Right cardiac atrium (tissue), 5 donors: ENCODE results near the gene PKNOX2. TPM values are rescaled to one million over a fixed set of nuclear protein-coding genes. Genes with fewer than 3 reads are reported as not detected.

Experiments used
- ATAC-seq, 2 donors: fragments of 200-7000 bp; cut with Tn5 transposase; one replicate each; pipeline versions ENCODE4 v1.8.0 to v1.9.1; 2020; ENCODE audit warnings: moderate library complexity in 2 of 2, mild to moderate bottlenecking in 1 of 2
- DNase-seq, 3 donors: peaks; one replicate each; pipeline ENCODE4 v3.0.0-alpha.2; 2020
- H3K27ac ChIP-seq: one replicate; pipeline ENCODE4 v1.5.1; 2013; ENCODE audit warnings: mild to moderate bottlenecking, low read length, control low read depth, moderate library complexity
- H3K27me3 ChIP-seq: one replicate; pipeline ENCODE4 v1.6.1; 2013; ENCODE audit not compliant: control insufficient read depth, insufficient read depth
- H3K4me1 ChIP-seq: one replicate; pipeline ENCODE4 v1.6.1; 2013; ENCODE audit warnings: low read length; ENCODE audit not compliant: control insufficient read depth, insufficient read depth
- H3K4me3 ChIP-seq: one replicate; pipeline ENCODE4 v1.5.1; 2013; ENCODE audit warnings: low read length, control low read depth
- H3K9me3 ChIP-seq: one replicate; pipeline ENCODE4 v1.6.1; 2013; ENCODE audit warnings: low read length; ENCODE audit not compliant: control insufficient read depth
- WGBS: extraction: QIAGEN DNeasy Blood & Tissue Kit; methylation state at CpG from one replicate; pipeline ENCODE4 v1.1.7; 2013; 5-methylcytosine and 5-hydroxymethylcytosine counted together
- intact Hi-C, 4 donors: fragments of 100-400 bp; cut with DNase I; formaldehyde crosslinking; loops; one replicate each; pipeline versions ENCODE4 v1.11.0 to v1.14.0; 2022 to 2023
- polyA plus RNA-seq: library from polyadenylated mRNA; stranded (reverse); fragments of 200-250 nt; gene quantifications from one replicate; pipeline ENCODE4 v1.2.3, GENCODE V29; 2013
- total RNA-seq, 4 donors: library from RNA; stranded (reverse); fragmentation: NEBNext Ultra II Directional; extraction: Animal tissue kit (Norgen Biotek cat#: 25700); gene quantifications; one replicate each; pipeline ENCODE4 v1.2.1, GENCODE V29; 2021
- donor health status: healthy with polysubstance abuse.
- donor health status: DM: no; HTN: yes; CAD: no.
- donor health status: DM: no; HTN: no; CAD: no.
- donor health status: DM: no; HTN: yes; CAD: no; lungs with severe emphysema.
- donor health status: DM: yes; HTN: yes; CAD: no.

PKNOX2 gene
- total and polyA plus RNA-seq, 5 donors, result 8.1 to 20.2 (median 17.6) TPM

- Histone ChIP-seq H3K27me3 (no peaks in the 10 kb centered on the region), H3K4me3 (no peak overlapping the region), H3K4me1 (peaks cover 3% of the 10 kb centered on the region), H3K27ac (no peak overlapping the region), H3K9me3 (no peaks in the 10 kb centered on the region)
- 94% methylated on average over 8 of the region's 8 CpGs for WGBS
- intact Hi-C loops, result no loop called here
- ATAC-seq (no peak), DNase-seq (no peak)
These were observed 38.4 kb downstream of the PKNOX2 start for GRCh38 chr11:125202977-125203376.

- no peak for ATAC-seq
- WGBS, result 0% methylated on average over 1 of the region's 1 CpG
- no peak for DNase-seq
- Histone ChIP-seq H3K27ac (no peak overlapping the region), H3K27me3 (no peaks in the 10 kb centered on the region), H3K9me3 (no peaks in the 10 kb centered on the region), H3K4me1 (peaks cover 5% of the 10 kb centered on the region), H3K4me3 (no peak overlapping the region)
- intact Hi-C loops, result no loop called here
These were observed 43.4 kb downstream of the PKNOX2 start for GRCh38 chr11:125207866-125208425.

DNA sequence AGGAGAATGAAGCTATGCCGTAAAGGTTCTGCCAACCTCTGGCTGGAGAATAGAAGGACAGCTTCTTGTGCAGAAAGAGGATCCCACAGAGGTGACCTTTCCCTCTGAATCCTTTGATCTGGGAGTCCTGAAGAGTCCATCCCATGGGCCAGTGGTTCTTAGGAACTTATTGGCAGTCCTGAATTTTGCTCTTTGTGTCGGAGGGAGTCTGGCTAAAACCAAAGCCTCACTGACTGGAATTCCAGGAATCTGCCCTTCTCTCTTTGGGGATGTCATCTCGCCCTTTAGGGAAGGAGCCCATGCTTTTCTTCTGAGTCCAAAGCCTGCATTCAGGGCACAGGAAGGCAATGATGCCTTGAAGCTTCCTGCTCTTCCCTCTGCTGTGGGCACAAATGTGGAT lies 45.5 kb downstream of the PKNOX2 start:
- Histone ChIP-seq H3K4me1 (peaks cover 5% of the 10 kb centered on the region), H3K4me3 (no peak overlapping the region), H3K27ac (no peak overlapping the region), H3K9me3 (no peaks in the 10 kb centered on the region), H3K27me3 (no peaks in the 10 kb centered on the region)
- DNase-seq (no peak), ATAC-seq (no peak)
- WGBS, result 72% methylated on average over 3 of the region's 3 CpGs
- intact Hi-C loops, result loop anchor here in 1 of 4 donors (5.0 kb wide), 1 partner anchor 38 kb away; no protein-coding TSS in a partner anchor

- peak; percentile 8 to 37 for ATAC-seq
- Histone ChIP-seq H3K27me3 (no peaks in the 10 kb centered on the region), H3K4me1 (peaks cover 10% of the 10 kb centered on the region), H3K27ac (no peak overlapping the region), H3K4me3 (no peak overlapping the region), H3K9me3 (no peaks in the 10 kb centered on the region)
- 44% methylated on average over 5 of the region's 5 CpGs for WGBS
- intact Hi-C loops, result loop anchor here in 1 of 4 donors (5.0 kb wide), 1 partner anchor 39 kb away; no protein-coding TSS in a partner anchor
- DNase-seq, result peak in 1 of 3 donors; percentile 60
These were observed 46.8 kb downstream of the PKNOX2 start for GRCh38 chr11:125211191-125211947.

DNA sequence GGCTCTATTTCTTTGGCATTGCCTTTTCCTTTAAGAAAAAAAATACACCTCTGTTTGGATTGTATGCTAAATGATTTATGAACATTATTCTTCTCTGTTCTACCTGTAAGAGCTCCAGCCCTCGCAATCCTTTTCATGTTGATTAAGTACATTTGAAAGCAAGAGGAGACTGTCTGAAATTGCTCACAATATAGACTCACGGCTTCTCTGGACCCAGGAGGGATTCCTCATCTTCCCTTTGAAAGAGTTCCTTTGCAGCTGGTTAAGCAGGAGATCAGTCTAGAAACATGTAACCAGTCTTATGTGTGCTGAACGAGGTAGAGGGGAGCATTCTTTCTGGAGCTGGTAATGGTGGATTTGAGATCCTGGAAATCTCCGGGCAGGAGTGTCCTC lies 47.4 kb downstream of the PKNOX2 start:
- DNase-seq (no peak), ATAC-seq (no peak)
- no peak overlapping the region for H3K4me3 ChIP-seq
- WGBS, result 51% methylated on average over 4 of the region's 4 CpGs
- intact Hi-C loops, result loop anchor here in 1 of 4 donors (5.0 kb wide), 1 partner anchor 40 kb away; no protein-coding TSS in a partner anchor
- no peaks in the 10 kb centered on the region for H3K9me3 ChIP-seq
- H3K27ac ChIP-seq, result no peak overlapping the region
- no peaks in the 10 kb centered on the region for H3K27me3 ChIP-seq
- peaks cover 13% of the 10 kb centered on the region for H3K4me1 ChIP-seq

GRCh38 chr11:125214601-125215565 lies 50.3 kb downstream of the PKNOX2 start:
- no peak overlapping the region for H3K4me3 ChIP-seq
- H3K27me3 ChIP-seq, result no peaks in the 10 kb centered on the region
- H3K4me1 ChIP-seq, result peaks cover 12% of the 10 kb centered on the region
- peak overlapping the region; percentile 46 for H3K27ac ChIP-seq
- H3K9me3 ChIP-seq, result no peaks in the 10 kb centered on the region
- ATAC-seq (peak; percentile 83 to 91), DNase-seq (peak; percentile 45 to 85 (median 82))
- intact Hi-C loops, result loop anchor here in 1 of 4 donors (5.0 kb wide), 1 partner anchor 43 kb away; no protein-coding TSS in a partner anchor
- 39% methylated on average over 18 of the region's 18 CpGs for WGBS

- Histone ChIP-seq H3K4me1 (peaks cover 12% of the 10 kb centered on the region), H3K9me3 (no peaks in the 10 kb centered on the region), H3K27ac (no peak overlapping the region), H3K27me3 (no peaks in the 10 kb centered on the region), H3K4me3 (no peak overlapping the region)
- intact Hi-C loops, result no loop called here
- DNase-seq (no peak), ATAC-seq (peak in 1 of 2 donors; percentile 25)
- WGBS, result 49% methylated on average over 6 of the region's 6 CpGs
These were observed 51.4 kb downstream of the PKNOX2 start for GRCh38 chr11:125215976-125216375.

DNA sequence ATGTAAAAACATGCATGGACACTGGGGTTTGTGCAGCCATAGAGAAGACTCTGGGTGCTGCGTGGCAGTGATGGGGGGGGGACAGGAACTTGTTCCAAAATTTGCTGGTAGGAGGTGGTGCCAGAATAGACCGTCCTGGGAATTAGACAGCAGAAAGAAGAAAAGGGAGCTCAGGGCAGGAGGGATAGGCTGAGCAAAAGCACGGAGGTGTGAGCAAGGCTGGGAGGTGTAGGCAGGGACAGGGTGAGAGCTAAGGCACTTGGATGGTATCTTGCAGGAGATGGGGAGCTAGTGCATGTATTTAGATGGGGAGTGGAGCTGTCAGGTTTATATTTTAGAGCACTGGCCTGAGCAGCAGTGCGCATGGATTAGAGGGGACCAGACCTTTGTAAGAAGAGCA lies 53.8 kb downstream of the PKNOX2 start:
- no peak overlapping the region for H3K4me3 ChIP-seq
- WGBS, result 86% methylated on average over 4 of the region's 4 CpGs
- DNase-seq, result no peak
- ATAC-seq, result no peak
- no peak overlapping the region for H3K27ac ChIP-seq
- no peaks in the 10 kb centered on the region for H3K9me3 ChIP-seq
- intact Hi-C loops, result no loop called here
- peaks cover 9% of the 10 kb centered on the region for H3K4me1 ChIP-seq
- no peaks in the 10 kb centered on the region for H3K27me3 ChIP-seq

- ATAC-seq, result no peak
- intact Hi-C loops, result loop anchor here in 2 of 4 donors (5.0 to 10.0 kb wide), 2 partner anchors 54 to 57 kb away; partner anchors contain the start of gene PKNOX2 (in 1 of the 2)
- 87% methylated on average over 10 of the region's 10 CpGs for WGBS
These were observed 56.9 kb downstream of the PKNOX2 start for GRCh38 chr11:125221461-125221860.

GRCh38 chr11:125222494-125222893 lies 57.9 kb downstream of the PKNOX2 start:
- ATAC-seq (no peak), DNase-seq (no peak)
- Histone ChIP-seq H3K27ac (no peak overlapping the region), H3K4me1 (no peaks in the 10 kb centered on the region), H3K27me3 (no peaks in the 10 kb centered on the region), H3K4me3 (no peak overlapping the region), H3K9me3 (no peaks in the 10 kb centered on the region)
- intact Hi-C loops, result loop anchor here in 2 of 4 donors (5.0 to 10.0 kb wide), 2 partner anchors 55 to 58 kb away; partner anchors contain the start of gene PKNOX2 (in 1 of the 2)
- WGBS, result 91% methylated on average over 4 of the region's 4 CpGs

More at GRCh38 chr11:125221461-125221860, 56.9 kb downstream of the PKNOX2 start:
- H3K4me1 ChIP-seq, result peaks cover 4% of the 10 kb centered on the region
- DNase-seq, result no peak
- H3K4me3 ChIP-seq, result no peak overlapping the region
- no peaks in the 10 kb centered on the region for H3K9me3 ChIP-seq
- H3K27me3 ChIP-seq, result no peaks in the 10 kb centered on the region
- H3K27ac ChIP-seq, result no peak overlapping the region
